GM21619 (cell line): Measurements from ENCODE around the gene HOXA10.

Source experiments
- ATAC-seq: cut with Tn5 transposase; IDR thresholded peaks from one replicate; pipeline ENCODE4 v1.9.1; 2021; ENCODE audit not compliant: unreplicated experiment

HOXA10 gene

DNA sequence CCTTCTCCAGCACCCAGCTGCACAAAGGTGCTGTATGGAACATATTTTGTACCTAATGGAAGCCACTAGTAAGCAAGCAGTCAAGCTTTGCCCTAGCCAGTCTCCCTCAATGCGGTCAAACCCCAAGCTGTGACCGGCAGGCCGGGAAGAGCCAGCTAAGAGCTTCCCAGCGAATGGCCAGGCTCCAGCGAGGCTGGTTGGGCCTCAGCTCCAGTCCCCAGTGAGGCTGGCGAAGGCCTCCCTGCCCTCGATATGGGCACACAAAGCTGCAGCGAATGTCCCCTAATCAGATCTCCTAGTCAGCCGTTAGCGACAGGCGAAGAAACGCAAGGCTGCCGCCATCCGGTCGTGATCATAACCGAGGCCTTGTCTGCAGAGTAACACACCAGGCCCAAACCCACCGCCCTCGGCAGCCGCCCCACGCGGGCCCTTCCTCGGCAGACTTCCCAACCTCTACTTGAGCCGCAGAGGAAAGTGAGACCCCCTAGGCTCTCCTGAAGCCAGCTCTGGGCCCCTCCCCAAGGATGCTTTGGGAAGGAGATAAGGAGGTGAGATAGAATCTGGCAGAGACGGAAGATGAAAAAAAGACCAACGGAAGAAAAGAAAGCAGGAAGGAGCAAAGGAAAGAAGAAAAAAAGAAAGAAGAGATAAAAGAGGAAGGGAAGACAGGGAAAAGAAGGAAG, 5.7 kb downstream of the HOXA10 start:
- ATAC-seq, result no peak

DNA sequence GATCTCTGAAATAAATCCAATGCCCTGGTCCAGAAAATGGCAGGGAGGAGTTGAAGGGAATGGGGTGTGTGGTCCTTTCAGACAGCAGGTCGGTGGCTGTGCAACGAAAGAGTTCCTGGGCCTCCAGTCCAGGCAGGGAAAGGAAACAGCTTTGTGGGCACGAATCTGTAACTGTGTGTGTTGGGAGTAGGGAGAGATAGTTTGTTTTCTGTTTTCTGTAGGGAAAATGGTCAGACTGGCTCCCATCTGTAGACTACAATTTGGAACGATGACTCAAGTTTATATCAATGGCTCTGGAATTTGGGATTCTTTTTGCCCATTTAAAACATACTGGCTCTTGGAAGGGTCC, 6.2 kb downstream of the HOXA10 start:
- no peak for ATAC-seq

DNA sequence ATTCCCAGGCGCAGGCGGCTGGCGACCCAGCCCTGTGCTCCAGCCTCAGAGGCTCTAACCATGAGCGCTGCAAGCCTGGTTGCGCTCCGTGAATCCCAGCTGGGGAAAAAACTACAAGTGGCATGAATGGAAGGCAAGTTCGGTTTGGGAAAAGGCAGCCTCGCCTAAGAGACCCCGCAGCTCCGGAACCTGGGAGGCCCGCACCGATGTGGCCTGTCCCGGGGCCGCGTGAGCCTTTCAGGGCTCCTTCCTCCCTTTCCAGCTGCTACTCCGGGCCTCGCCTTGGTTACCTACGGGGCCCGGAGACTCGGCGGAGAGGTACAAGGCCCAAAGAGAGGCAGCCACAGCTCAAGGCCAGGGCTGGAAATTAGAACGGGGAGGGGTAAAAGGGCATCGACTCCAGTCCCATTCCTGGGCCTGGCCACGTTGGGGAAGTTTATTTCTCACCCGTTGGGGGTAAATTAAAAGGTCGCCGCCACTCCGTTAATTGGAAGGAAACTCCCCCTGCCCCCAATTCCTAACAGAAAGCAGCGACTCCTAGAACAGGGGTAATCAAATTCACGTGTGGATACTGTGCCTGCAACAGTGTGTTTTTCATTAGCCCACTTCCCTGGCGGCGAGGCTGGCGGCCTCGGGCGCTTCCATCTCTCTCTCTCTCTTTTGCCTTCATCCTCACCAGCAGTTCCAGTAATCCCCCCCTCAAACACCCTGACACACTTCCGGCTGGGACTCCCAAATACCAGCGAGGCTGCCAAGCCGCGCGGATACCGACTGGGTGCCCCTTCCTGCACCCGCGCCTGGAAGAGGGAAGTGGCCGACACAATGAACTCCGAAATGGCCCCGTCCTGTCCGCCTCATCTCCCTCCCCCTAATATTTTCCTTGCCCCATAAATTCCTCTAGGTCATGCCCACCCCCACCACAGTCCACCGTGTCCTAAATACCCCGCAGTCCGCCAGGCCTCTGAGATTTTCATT, 7.3 kb downstream of the HOXA10 start:
- no peak for ATAC-seq

DNA sequence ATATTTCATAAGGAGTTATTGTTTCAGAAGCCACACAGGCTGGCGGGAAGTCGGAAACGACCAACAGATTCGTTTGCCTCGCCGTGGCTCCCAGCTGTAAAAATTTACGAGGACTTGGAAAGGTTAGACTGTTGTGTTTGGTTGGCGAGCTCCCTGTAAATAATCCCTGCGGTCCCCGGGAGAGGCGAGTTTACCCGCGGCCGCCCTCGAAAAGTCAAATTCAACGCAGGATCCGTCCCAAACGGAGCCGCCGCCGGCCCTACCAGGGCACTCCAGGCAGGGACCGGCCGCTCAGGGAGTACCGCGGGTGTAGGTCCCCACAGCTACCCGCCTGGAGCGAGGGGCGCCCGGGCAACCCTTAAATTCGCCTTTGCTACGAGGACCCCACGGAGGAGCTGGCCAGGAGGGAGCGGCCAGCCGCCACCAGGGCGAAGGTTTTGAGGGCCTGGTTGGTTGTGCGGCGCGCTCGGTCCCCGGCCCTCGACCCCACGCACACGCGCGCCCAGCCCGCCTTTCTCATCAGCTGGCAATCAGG, 8.1 kb downstream of the HOXA10 start:
- ATAC-seq, result no peak

DNA sequence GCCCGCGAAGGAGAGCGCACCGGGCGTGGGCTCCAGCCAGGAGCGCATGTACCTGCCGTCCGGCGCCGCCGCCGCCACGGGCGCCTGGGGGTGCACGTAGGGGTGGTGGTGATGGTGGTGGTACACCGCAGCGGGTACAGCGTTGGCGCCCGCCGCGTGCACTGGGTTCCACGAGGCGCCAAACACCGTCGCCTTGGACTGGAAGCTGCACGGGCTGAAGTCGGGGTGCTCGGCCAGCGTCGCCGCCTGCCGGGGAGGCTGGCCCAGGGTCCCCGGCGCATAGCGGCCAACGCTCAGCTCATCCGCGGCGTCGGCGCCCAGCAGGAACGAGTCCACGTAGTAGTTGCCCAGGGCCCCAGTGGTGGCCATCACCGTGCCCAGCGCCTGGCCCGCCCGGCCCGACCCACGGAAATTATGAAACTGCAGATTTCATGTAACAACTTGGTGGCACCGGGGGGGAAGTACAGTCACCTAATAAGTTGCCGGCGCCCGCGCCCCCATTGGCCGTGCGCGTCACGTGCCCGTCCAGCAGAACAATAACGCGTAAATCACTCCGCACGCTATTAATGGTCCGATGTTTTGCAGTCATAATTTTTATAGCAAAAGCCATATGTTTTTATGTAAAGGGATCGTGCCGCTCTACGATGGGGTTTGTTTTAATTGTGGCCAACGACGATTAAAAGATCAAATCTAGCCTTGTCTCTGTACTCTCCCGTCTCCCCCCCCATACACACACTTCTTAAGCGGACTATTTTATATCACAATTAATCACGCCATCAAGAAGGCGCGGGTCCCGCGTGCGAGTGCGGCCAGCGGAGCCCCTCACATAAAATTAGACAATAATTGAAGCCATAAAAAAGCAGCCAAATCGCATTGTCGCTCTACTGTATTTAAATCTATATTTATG, 8.8 kb downstream of the HOXA10 start, which contains the start of gene HOXA9:
Gene HOXA9, minus strand, starts transcription at position 449 of the 907 bp plus-strand sequence. Its CDS starts 80 bp downstream, at position 369.
- no peak for ATAC-seq

DNA sequence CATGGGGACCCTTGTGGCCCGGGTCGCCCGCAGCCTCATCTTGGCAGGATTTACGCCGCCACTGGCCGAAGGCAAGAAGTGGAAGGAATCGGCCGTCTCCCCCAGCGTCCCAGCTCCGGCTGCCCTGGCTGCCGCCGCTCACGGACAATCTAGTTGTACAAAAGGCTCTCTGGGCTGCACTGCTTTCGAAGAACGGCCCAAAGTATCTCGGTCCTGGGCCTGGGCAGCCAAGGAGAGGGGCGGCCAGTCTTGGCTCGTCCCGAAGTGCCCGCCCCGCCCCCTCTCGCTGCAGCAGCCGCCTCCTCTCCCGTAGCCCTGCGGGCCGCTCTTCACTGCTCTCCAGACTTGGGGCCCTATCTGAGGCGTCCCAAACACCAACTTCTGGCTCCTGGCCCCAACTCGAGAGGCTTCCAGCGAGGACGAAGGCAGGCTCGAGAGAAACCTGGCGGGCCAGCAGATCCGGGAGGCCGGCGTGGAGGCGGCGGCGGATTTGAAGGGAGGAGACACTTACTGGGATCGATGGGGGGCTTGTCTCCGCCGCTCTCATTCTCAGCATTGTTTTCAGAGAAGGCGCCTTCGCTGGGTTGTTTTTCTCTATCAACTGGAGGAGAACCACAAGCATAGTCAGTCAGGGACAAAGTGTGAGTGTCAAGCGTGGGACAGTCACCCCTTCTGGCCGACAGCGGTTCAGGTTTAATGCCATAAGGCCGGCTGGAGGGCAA, 9.6 kb downstream of the HOXA10 start:
- no peak for ATAC-seq

DNA sequence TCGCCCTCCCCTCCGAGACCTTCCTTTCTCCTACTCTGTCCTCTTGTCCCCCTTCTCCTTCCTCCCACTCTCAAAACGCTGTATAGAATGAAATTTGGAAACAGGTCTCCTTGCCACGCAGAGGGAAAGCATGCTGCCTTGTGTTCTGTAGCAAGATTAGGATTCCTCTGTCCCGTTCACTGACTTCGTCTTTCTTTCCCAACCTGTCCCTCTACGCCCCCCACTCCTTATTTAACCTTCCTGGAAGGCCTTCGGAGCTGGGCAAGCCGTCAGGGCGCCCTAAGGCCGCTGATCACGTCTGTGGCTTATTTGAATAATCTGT, 10.1 kb downstream of the HOXA10 start:
- no peak for ATAC-seq

DNA sequence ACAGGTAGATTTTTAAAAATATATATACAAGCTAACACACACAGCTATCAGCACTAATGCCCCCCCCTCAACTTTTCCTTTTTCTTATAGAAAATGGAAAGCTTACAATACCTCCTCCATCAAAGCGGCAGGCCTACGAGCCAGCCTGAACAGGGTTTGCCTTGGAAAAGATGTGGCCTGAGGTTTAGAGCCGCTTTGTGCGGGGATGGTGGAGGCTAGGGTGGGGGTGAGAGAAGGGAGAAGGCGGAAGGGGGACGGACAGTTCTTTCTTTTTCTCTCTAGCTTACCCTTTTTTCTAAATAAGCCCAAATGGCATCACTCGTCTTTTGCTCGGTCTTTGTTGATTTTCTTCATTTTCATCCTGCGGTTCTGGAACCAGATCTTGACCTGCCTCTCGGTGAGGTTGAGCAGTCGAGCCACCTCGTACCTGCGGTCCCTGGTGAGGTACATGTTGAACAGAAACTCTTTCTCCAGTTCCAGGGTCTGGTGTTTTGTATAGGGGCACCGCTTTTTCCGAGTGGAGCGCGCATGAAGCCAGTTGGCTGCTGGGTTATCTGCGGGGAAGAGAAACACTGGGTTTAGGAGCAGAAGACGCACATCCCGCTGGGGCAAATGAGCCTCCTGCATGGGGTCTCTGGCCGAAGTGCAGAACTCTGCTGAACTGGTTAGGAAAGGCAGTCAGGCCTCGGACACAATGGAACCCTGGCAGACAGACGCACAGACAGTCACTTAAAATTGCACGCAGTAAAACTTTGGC, 10.7 kb downstream of the HOXA10 start:
- ATAC-seq, result no peak

DNA sequence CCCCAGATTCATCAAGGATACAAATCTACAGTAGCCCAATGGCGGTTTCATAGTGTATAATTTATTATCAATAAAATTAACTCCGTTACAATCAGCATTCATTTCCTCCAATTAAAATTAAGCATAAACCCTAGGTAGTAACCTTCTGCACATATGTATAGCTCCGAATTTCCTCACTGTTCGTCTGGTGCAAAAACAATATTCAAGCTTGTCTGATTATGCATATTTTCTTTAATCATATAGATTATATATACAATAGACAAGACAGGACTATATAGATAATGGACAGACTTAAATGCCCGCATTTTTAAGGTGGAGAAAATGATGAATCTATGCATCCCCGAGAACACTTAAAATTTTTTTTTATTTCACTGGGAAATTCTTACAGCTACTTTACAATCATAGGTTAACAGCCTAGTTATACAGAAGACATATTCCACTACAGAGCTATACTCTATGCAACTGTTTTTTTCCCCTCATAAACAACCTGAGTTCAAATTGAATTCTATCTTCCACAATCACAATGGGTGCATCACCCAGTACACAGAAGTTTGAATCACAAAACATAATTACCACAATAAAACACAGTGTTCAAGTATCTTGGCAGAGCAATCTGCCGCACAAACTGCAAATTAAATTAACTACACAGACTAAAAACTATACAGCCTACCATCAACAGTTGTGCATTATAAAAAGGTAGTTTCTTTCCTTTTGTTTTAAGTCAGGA, 11.4 kb downstream of the HOXA10 start:
- no peak for ATAC-seq

DNA sequence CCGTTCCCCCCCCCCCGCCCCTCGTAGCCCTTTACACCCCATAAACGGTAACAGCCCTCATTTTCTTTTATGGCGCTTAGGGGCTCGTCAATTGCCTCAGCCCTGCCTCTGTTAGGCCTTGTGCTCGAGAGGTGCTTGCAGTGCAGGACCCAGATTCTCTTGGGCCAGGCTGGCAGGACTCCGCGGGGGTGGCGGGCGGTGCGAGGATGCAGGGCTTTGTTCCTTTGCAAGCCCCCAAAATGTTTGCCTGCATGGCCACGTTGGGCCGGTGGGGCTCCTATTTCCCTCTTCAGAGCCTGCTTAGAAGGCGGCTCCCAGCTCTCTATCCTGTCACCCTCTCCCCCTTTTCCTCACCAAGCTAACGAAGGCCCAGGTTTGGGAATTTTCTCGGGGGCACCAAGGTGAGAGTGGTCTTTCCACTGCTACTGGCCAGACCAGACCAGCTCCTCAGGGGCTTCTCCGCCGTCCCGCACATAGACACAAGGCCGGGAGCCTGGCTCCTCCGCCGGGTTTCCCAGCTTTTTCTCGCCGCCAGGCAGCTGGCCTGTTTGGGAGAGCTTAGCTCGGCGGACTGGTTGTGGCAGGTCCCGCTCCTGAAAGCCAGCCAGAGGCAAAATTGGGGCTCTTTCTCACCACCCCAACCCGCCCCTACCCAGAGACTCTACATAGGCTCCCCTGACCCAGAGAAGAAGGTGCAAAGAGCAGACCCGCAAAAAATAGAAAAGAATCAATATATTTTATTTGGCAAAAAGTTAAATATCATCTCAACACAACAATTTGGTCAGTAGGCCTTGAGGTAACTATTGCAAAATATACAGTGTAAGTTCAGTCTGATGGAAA, 12.2 kb downstream of the HOXA10 start:
- ATAC-seq, result no peak

DNA sequence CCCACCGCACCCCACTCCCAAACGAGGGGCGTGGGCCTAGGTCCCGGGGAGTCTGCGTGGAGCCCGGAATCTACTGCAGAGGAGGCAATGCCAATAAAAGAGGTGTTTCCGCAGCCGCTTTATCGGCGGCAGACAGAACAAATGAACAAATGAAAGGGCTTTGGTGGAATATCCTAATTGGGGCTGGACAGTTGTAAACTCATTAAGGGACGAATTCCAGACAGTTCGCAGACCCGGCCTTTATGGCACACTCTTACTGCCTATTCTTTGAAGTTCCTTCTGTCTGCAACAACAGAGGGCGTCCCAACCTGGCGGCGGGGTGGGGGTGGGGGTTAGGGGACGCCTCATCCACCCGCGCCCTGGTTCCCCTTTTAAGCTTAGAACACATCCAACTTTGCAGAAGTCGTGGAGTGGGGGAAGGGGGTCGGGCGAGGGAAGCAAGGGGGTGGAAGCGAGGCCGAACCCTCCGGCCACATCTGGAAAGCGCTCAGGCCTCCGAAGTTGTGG, 12.9 kb downstream of the HOXA10 start:
- ATAC-seq, result no peak

DNA sequence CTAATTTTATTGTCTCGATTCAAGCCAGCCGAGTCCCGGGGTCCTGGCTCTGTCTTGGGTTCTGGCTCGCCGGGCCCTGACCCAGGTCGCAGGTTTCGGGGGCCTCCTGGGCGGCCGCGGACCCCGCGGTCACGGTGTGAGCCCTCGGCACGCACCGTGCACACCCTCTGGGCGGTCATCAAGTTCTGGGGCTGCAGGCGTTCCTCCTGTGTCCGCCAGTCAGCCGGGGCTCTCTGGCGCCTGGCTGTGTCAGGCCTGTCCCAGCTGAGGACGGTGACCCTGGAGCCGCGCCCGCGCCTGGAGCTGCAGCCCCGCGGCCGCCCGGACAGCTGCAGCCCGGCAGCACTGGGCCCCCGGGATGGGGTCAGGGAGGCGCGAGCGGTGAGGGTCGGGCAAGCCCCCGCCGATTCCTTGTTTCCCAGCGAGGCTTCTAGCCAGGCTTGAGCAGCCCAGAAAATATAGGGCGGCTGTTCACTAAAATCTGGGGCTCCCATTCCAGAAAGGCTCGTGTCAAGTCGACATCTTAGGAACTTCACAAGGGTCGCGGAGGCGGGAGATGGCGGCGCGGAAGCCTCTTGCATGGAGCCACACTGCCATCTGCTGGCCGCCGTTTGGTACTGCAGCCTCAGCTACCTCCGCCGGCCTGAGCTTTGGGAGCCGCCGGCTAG, 13.4 kb downstream of the HOXA10 start:
- ATAC-seq, result peak; percentile 63

DNA sequence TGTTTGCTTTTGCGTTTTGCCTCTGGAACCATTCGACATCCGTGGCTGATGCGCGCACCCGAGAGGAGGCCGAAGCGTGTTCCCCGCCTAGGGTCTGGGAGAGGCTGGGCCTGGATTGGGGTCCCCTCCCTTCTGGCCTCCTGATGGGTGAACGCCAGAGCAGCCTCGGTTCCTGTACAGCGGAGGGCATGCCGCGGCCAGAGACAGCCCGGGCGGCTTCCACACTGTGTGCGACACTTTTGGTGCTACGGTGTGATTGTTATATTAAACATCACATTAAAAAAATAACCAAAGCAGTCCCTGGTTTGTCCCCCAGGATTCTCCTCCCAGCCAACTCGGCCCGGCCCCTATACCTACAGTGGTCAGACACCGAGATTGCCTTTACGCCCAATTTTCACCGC, 14.0 kb downstream of the HOXA10 start:
- no peak for ATAC-seq

DNA sequence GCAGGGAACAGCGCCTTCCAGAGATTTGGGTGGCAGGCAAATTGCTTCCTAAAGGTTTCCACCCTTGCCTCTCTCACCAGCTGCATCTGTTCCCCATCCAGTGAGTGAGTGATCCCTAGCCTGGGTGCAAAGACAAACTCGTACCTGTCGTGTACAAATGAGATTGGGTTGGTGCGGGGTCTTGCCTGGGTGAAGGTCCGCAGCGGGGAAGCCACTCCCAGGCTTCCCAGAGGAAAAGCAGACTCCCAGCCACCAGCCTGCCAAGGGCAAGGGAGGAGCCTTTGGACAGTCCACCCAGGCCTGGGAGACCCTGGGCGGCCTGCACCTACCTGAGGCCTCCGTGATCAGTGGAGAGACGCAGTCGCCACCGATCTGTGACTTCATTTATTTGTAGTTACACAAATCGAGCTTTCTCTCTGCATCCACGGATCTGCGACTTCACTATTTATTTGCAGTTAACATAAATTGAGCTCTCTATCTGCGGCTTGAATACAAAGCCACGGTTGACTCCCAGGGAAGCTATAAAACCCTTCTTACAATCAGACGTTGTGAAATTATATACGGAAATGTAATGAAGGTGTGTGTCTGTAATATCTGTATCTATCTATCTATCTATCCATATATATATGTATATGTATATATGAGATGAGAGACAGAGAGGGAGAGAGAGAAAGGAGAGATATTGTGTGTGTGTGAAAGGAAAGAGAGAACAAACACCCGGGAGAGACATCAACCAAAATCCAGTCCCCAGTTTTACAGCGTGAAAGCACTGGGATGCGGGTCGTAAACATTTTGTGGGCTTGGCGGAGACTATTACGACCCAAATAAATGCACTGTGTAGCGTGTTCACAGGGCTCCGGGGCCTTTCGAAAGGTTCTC, 14.6 kb downstream of the HOXA10 start:
- no peak for ATAC-seq

DNA sequence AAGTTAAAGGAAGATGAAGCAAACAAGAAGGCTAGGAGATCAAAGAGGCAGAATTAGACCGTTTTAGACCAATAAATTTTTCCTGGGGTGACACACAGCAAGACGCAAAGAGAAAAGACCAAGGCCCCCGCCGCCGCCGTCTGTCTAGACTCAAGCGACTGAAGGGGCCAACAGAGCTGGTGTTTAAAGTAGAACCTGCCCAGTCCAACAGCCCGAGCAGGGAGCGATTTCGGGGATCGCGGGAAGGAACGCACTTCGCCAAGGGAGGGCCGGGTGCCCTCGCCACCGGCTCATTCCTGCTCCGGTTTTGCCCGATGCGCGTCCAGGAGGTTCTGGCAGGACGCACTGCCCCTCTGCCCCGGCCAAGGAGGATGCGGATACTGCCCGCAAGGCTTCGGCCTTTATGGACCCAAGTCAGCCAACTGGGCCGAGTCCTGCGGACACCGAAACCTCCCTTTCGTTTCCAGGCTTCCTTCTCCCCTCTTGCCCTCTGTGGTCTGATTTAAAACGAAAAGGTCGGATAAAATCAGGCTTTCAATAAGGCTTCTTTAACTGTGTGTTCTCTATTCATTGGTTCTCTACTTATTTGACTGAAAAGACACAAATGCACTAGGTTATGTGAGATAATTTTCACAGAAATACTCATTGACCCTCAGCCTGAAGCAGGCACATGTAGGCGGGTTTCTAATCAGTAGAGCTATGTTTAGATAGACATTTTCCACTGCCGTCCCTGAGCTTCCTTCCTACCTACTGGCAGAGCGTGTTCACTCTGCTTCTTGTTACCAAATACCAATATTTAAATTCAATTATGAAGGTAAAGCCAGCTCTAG, 15.5 kb downstream of the HOXA10 start:
- ATAC-seq, result no peak
